SHP77 (cell line): Measurements from ENCODE around the gene LRRC3C.

Experiments
- DNase-seq, 2 experiments: peaks; one replicate each; lab custom pipeline; 2025; lab: John Stamatoyannopoulos, UW

LRRC3C gene

GRCh38 chr17:39949028-39949427 is 21.5 kb downstream of the LRRC3C start:
- no peak for DNase-seq

- DNase-seq = no peak
Measured at GRCh38 chr17:39950871-39951348, 23.4 kb downstream of the LRRC3C start.

- DNase-seq = no peak
Measured at GRCh38 chr17:39951924-39952679, 24.6 kb downstream of the LRRC3C start.

- DNase-seq = peak; percentile 96
Measured at GRCh38 chr17:39952680-39953470, 25.3 kb downstream of the LRRC3C start.

GRCh38 chr17:39953471-39953888 is 25.9 kb downstream of the LRRC3C start:
- no peak for DNase-seq

GRCh38 chr17:39954876-39955275 is 27.3 kb downstream of the LRRC3C start:
- DNase-seq = no peak

- DNase-seq = no peak
Measured at GRCh38 chr17:39955726-39956225, 28.2 kb downstream of the LRRC3C start.

- DNase-seq = no peak
Measured at GRCh38 chr17:39960524-39961041, 33.1 kb downstream of the LRRC3C start.

GRCh38 chr17:39962642-39963220 is 35.2 kb downstream of the LRRC3C start, which contains the start of gene GSDMA:
GSDMA (plus strand) TSS chr17:39963004; CDS start chr17:39965688, 2,684 bp downstream.
- no peak for DNase-seq

- DNase-seq = no peak
Measured at GRCh38 chr17:39963829-39964228, 36.3 kb downstream of the LRRC3C start.

- DNase-seq = no peak
Measured at GRCh38 chr17:39965017-39965699, 37.6 kb downstream of the LRRC3C start.

- no peak for DNase-seq
Measured at GRCh38 chr17:39966771-39967170, 39.2 kb downstream of the LRRC3C start.

GRCh38 chr17:39968761-39969160 is 41.2 kb downstream of the LRRC3C start:
- no peak for DNase-seq

GRCh38 chr17:39969375-39969774 is 41.8 kb downstream of the LRRC3C start:
- DNase-seq = no peak

- no peak for DNase-seq
Measured at GRCh38 chr17:39970157-39970692, 42.7 kb downstream of the LRRC3C start.

- DNase-seq = no peak
Measured at GRCh38 chr17:39971076-39971603, 43.6 kb downstream of the LRRC3C start.

- no peak for DNase-seq
Measured at GRCh38 chr17:39972271-39972670, 44.7 kb downstream of the LRRC3C start.

- no peak for DNase-seq
Measured at GRCh38 chr17:39973496-39973895, 46.0 kb downstream of the LRRC3C start.

GRCh38 chr17:39974433-39974832 is 46.9 kb downstream of the LRRC3C start:
- DNase-seq = no peak

GRCh38 chr17:39975801-39976200 is 48.3 kb downstream of the LRRC3C start:
- no peak for DNase-seq
